ENCODE measurements around the gene RETREG3. TPM values are rescaled to one million over a fixed set of nuclear protein-coding genes. Genes with fewer than 3 reads are reported as not detected.

Gene RETREG3
- total RNA-seq, 1 experiment from 2014 or later = 38.5 TPM

DNA sequence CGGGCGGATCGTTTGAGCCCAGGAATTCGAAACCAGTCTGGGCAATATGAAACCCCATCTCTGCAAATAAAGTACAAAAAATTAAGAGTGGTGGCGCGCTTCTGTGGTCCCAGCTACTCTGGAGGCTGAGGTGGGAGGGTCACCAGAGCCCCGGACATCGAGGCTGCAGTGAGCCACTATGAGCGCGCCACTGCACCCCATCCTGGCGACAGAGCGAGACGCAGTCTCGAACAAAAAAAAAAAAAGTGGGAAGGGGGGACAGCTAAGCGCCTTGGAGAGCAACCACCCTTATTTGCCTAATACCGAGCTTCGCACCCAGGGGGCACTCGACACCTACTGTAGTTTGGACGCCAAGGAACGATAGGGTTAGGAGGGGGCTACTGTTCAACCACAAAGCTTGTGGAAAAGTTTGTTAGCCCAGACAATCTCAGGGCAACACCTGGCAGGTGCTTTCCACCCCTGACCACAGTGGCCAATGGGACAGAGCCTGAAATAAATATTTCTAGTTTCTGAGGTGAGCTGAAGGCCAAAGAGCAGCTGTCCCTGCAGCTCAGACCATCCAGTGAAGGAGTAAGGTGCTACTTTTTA, 30.8 kb downstream of the RETREG3 start:
- TF ChIP-seq EZH2 (IDR thresholded peaks at IDR 0.05) = no peak
- no peak for TF ChIP-seq ELF1 (IDR thresholded peaks at IDR 0.05; ENCODE audit: borderline replicate concordance, low read depth)
- no peak for TF ChIP-seq FOSL1 (IDR thresholded peaks at IDR 0.05; ENCODE audit: low read depth)
- TF ChIP-seq, protein P1, sequence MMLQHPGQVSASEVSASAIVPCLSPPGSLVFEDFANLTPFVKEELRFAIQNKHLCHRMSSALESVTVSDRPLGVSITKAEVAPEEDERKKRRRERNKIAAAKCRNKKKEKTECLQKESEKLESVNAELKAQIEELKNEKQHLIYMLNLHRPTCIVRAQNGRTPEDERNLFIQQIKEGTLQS (IDR thresholded peaks at IDR 0.05) = no peak
- TF ChIP-seq SRF (IDR thresholded peaks at IDR 0.05; ENCODE audit: low read depth) = no peak
- TF ChIP-seq SP1 (IDR thresholded peaks at IDR 0.05; ENCODE audit: low read depth) = no peak
- TF ChIP-seq CEBPB (IDR thresholded peaks at IDR 0.05; ENCODE audit: low read depth) = no peak
- no peak for TF ChIP-seq SIN3A (IDR thresholded peaks at IDR 0.05; ENCODE audit: low read depth)
- no peak for TF ChIP-seq TCF7L2 (IDR thresholded peaks at IDR 0.05; ENCODE audit: borderline replicate concordance, extremely low read depth, insufficient read depth, insufficient read length)
- TF ChIP-seq RAD21 (IDR thresholded peaks at IDR 0.05; ENCODE audit: low read depth) = peak; percentile 90
- no peak for TF ChIP-seq EGR1 (IDR thresholded peaks at IDR 0.05; ENCODE audit: low read depth)
- peak; percentile 75 for TF ChIP-seq POLR2AphosphoS5 (IDR thresholded peaks at IDR 0.05; ENCODE audit: low read depth, low read length)
- TF ChIP-seq YY1 (IDR thresholded peaks at IDR 0.05; ENCODE audit: extremely low read depth, insufficient replicate concordance, low read depth, low read length) = no peak
- TF ChIP-seq JUND (IDR thresholded peaks at IDR 0.05) = no peak
- TF ChIP-seq CBX3 (IDR thresholded peaks at IDR 0.05; ENCODE audit: low read depth) = no peak
- TF ChIP-seq, protein P2, sequence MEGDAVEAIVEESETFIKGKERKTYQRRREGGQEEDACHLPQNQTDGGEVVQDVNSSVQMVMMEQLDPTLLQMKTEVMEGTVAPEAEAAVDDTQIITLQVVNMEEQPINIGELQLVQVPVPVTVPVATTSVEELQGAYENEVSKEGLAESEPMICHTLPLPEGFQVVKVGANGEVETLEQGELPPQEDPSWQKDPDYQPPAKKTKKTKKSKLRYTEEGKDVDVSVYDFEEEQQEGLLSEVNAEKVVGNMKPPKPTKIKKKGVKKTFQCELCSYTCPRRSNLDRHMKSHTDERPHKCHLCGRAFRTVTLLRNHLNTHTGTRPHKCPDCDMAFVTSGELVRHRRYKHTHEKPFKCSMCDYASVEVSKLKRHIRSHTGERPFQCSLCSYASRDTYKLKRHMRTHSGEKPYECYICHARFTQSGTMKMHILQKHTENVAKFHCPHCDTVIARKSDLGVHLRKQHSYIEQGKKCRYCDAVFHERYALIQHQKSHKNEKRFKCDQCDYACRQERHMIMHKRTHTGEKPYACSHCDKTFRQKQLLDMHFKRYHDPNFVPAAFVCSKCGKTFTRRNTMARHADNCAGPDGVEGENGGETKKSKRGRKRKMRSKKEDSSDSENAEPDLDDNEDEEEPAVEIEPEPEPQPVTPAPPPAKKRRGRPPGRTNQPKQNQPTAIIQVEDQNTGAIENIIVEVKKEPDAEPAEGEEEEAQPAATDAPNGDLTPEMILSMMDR (IDR thresholded peaks at IDR 0.05 in 2 of 3, conservative IDR thresholded peaks at IDR 0.05 in 1 of 3; ENCODE audit: borderline replicate concordance in 1 of 3, insufficient read depth in 1 of 3, low read depth in 2 of 3, low read length in 2 of 3) = peak; percentile 80 to 90 (median 88)
- TF ChIP-seq ZFX (IDR thresholded peaks at IDR 0.05) = no peak
- TF ChIP-seq, protein P3, sequence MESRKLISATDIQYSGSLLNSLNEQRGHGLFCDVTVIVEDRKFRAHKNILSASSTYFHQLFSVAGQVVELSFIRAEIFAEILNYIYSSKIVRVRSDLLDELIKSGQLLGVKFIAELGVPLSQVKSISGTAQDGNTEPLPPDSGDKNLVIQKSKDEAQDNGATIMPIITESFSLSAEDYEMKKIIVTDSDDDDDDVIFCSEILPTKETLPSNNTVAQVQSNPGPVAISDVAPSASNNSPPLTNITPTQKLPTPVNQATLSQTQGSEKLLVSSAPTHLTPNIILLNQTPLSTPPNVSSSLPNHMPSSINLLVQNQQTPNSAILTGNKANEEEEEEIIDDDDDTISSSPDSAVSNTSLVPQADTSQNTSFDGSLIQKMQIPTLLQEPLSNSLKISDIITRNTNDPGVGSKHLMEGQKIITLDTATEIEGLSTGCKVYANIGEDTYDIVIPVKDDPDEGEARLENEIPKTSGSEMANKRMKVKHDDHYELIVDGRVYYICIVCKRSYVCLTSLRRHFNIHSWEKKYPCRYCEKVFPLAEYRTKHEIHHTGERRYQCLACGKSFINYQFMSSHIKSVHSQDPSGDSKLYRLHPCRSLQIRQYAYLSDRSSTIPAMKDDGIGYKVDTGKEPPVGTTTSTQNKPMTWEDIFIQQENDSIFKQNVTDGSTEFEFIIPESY (IDR thresholded peaks at IDR 0.05; ENCODE audit: extremely low read depth, insufficient replicate concordance, low read length) = no peak
- peaks cover 17 to 32% of the 10 kb centered on the region in 2 experiments; a peak in 3 of 4 replicates for H3K36me3 ChIP-seq (ENCODE audit: control insufficient read depth in 1 of 2, insufficient read depth in 2 of 2, low read length in 2 of 2)
- H3K27ac ChIP-seq (ENCODE audit: low read depth, low read length) = peak overlapping the region; percentile 95
- peak overlapping the region; percentile 94 for H3K4me2 ChIP-seq (ENCODE audit: low read length)
- peaks cover 46% of the 10 kb centered on the region for H3K79me2 ChIP-seq (ENCODE audit: insufficient read depth, low read length)
- ChIA-PET POLR2A (interaction anchor here (0.8 to 2.0 kb wide), 15 partner anchors 9 to 195 kb away, joined by 3 to 13 read pairs (median 3); partner anchors contain the start of genes CCR10, MLX, RETREG3 and TUBG1), RAD21 (ENCODE audit: low non-redundant PET in 1 of 2, low total read pairs in 2 of 2, uncharacterized antibody in 2 of 2, unreplicated experiment in 2 of 2) (interaction anchor here (0.8 to 2.6 kb wide), 11 partner anchors 31 to 246 kb away, joined by 3 to 25 read pairs (median 6); partner anchors contain the start of genes CCR10 (in 2 of the 2), PLEKHH3 (in 2 of the 2), BECN1 (in 1 of the 2) and RETREG3 (in 1 of the 2)), CTCF (interaction anchor here (0.7 to 4.4 kb wide), 34 partner anchors 9 to 419 kb away, joined by 3 to 136 read pairs (median 4); partner anchors contain the start of genes BECN1, CNTD1, CNTNAP1 and COA3)
- H3K9me3 ChIP-seq (ENCODE audit: control insufficient read depth in 1 of 2, insufficient read depth in 1 of 2, low read depth in 1 of 2, low read length in 2 of 2) = no peaks in the 10 kb centered on the region
- DNase-seq (ENCODE audit: low read depth, low spot score) (peak; percentile 74), ATAC-seq (peak; percentile 74)
- H3K4me3 ChIP-seq (replicated peaks in 1 of 2; ENCODE audit: low read depth in 1 of 2, low read length in 2 of 2) = peak overlapping the region; percentile 72 to 99
- no peaks in the 10 kb centered on the region for H3K9me2 ChIP-seq (ENCODE audit: insufficient read depth)
- intact Hi-C loops (cut with micrococcal nuclease) = loop anchor here (1.0 kb wide), 4 partner anchors 101 to 359 kb away; partner anchors contain the start of gene BECN1
- no peaks in the 10 kb centered on the region for H3K27me3 ChIP-seq (ENCODE audit: insufficient read depth, low read length)
- H4K20me1 ChIP-seq (ENCODE audit: insufficient read depth) = no peaks in the 10 kb centered on the region
- H2AFZ ChIP-seq (ENCODE audit: low read depth, low read length, poor library complexity, severe bottlenecking) = no peak overlapping the region
- no TSS peak for BruUV-seq (replicated peaks)
- peaks cover 10 to 15% of the 10 kb centered on the region in 2 experiments for H3K4me1 ChIP-seq (ENCODE audit: control insufficient read depth in 1 of 2, insufficient read depth in 2 of 2, low read length in 2 of 2)
- H3K9ac ChIP-seq (ENCODE audit: low read length) = peak overlapping the region; percentile 99
